Calu3 (cell line): ENCODE measurements around the gene QKI. TPM values are rescaled to one million over a fixed set of nuclear protein-coding genes. Genes with fewer than 3 reads are reported as not detected.

Experiments used
- BruUV-seq: library from RNA; stranded (reverse); fragments of 400-500 nt; replicated peaks from 2 replicates; lab custom pipeline; 2021; lab: Mats Ljungman, UMichigan
- CTCF ChIA-PET: fragments of 300-600 bp; sonication (Branson Sonifier 250); formaldehyde crosslinking; loops from one replicate; lab custom pipeline; 2022; ENCODE audit warnings: antibody characterized with exemption; lab: Charles Lee
- DNase-seq: peaks from one replicate; pipeline ENCODE4 v3.0.0; 2022
- H3K27ac Mint-ChIP-seq: one replicate; pipeline ENCODE4 v1.8.0; 2022; ENCODE audit warnings: mixed read lengths; ENCODE audit not compliant: unreplicated experiment
- H3K27me3 Mint-ChIP-seq: one replicate; pipeline ENCODE4 v1.8.0; 2022; ENCODE audit warnings: mixed read lengths; ENCODE audit not compliant: unreplicated experiment
- H3K36me3 Mint-ChIP-seq: one replicate; pipeline ENCODE4 v1.8.0; 2022; ENCODE audit warnings: mild to moderate bottlenecking, moderate library complexity, mixed read lengths; ENCODE audit not compliant: insufficient read depth, unreplicated experiment
- H3K4me1 Mint-ChIP-seq: one replicate; pipeline ENCODE4 v1.8.0; 2022; ENCODE audit warnings: mild to moderate bottlenecking, low read depth, mixed read lengths; ENCODE audit not compliant: unreplicated experiment
- H3K4me3 Mint-ChIP-seq: one replicate; pipeline ENCODE4 v1.8.0; 2022; ENCODE audit warnings: mild to moderate bottlenecking, low read depth, moderate library complexity, mixed read lengths; ENCODE audit not compliant: unreplicated experiment
- H3K9me3 Mint-ChIP-seq: one replicate; pipeline ENCODE4 v1.8.0; 2022; ENCODE audit warnings: low read depth, mixed read lengths; ENCODE audit not compliant: unreplicated experiment
- CTCF ChIP-seq: fragments of 200-600 bp; IDR thresholded peaks from one replicate; pipeline ENCODE4 v1.8.0; 2022; ENCODE audit warnings: antibody characterized with exemption; ENCODE audit not compliant: unreplicated experiment
- intact Hi-C: fragments of 100-400 bp; cut with micrococcal nuclease; formaldehyde crosslinking; loops from one replicate; pipeline ENCODE4 v1.10.0; 2022; ENCODE audit not compliant: unreplicated experiment
- total RNA-seq: library from RNA; stranded (reverse); gene quantifications from 2 replicates; pipeline ENCODE4 v1.2.3, GENCODE V29; 2022

Gene QKI
- total RNA-seq, 1 experiment from 2014 or later, result 131 TPM

- no peak overlapping the region for H3K27ac Mint-ChIP-seq
- no peak for TF ChIP-seq CTCF
- no peaks in the 10 kb centered on the region for H3K27me3 Mint-ChIP-seq
- intact Hi-C loops, result no loop called here
- peaks cover 4% of the 10 kb centered on the region for H3K36me3 Mint-ChIP-seq
- no peak for DNase-seq
- peaks cover 40% of the 10 kb centered on the region for H3K4me1 Mint-ChIP-seq
- no TSS peak for BruUV-seq
- H3K4me3 Mint-ChIP-seq, result no peak overlapping the region
- no peaks in the 10 kb centered on the region for H3K9me3 Mint-ChIP-seq
- CTCF ChIA-PET, result no interaction called here
These were observed 20.5 kb downstream of the QKI start for GRCh38 chr6:163435023-163435422.

- intact Hi-C loops, result no loop called here
- BruUV-seq, result no TSS peak
- H3K27ac Mint-ChIP-seq, result no peak overlapping the region
- no peak for DNase-seq
- H3K36me3 Mint-ChIP-seq, result peaks cover 4% of the 10 kb centered on the region
- no peaks in the 10 kb centered on the region for H3K27me3 Mint-ChIP-seq
- no peaks in the 10 kb centered on the region for H3K9me3 Mint-ChIP-seq
- no peak for TF ChIP-seq CTCF
- peaks cover 45% of the 10 kb centered on the region for H3K4me1 Mint-ChIP-seq
- H3K4me3 Mint-ChIP-seq, result no peak overlapping the region
- CTCF ChIA-PET, result no interaction called here
These were observed 22.3 kb downstream of the QKI start for GRCh38 chr6:163436843-163437242.

GRCh38 chr6:163437466-163437865, 22.9 kb downstream of the QKI start:
- Mint-ChIP-seq H3K27ac (no peak overlapping the region), H3K9me3 (no peaks in the 10 kb centered on the region), H3K27me3 (no peaks in the 10 kb centered on the region), H3K4me3 (no peak overlapping the region), H3K36me3 (peaks cover 8% of the 10 kb centered on the region), H3K4me1 (peaks cover 45% of the 10 kb centered on the region)
- BruUV-seq, result no TSS peak
- intact Hi-C loops, result no loop called here
- no peak for TF ChIP-seq CTCF
- DNase-seq, result no peak
- CTCF ChIA-PET, result no interaction called here

- no peak for TF ChIP-seq CTCF
- Mint-ChIP-seq H3K27me3 (no peaks in the 10 kb centered on the region), H3K9me3 (no peaks in the 10 kb centered on the region), H3K36me3 (peaks cover 9% of the 10 kb centered on the region), H3K4me3 (no peak overlapping the region), H3K27ac (no peak overlapping the region), H3K4me1 (peaks cover 40% of the 10 kb centered on the region)
- DNase-seq, result no peak
- CTCF ChIA-PET, result interaction anchor here (0.7 kb wide), 1 partner anchor 57 kb away, joined by 4 read pairs; no protein-coding TSS in a partner anchor
- BruUV-seq, result no TSS peak
- intact Hi-C loops, result no loop called here
These were observed 23.9 kb downstream of the QKI start for GRCh38 chr6:163438298-163438939.
